Islet of Langerhans (tissue), 1 donor: ENCODE data around the gene TRIM36.
A peak's percentile ranks its signal among the peaks of the same experiment; 100 is the strongest.

Source experiments
- FAIRE-seq: peaks from one replicate; lab custom pipeline; 2011; peaks lifted over from hg19 to GRCh38; lab: Jason Lieb, UNC

The TRIM36 gene

DNA sequence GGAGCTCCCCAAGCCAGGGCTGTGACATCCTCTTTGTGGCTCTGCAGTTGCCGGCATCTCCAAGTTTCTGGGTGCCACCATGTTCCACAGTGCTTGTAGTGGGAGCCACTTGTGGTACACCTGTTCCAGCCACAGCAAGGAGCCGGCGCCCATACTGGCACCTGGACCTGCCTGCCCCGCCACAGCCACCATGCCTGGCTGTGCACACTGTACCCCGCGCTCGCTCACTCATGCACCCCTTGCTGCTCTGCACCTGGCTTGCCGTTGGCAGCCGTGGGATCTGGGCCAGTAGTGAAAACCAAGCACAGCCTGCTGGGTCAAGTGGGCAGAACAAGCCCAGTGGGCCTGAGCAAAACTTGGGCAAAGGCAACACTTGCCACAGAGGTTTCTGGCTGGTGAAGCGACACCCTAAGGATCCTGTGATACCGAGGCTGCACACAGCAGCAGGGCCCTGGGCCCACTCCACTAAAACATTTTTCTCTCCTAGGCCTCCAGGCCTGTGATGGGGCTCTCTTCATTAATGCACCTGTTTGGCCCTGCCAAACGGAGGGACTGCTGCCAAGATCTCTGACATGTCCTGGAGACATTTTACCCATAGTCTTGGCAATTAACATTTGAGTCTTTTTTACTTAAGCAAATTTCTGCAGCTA is 2.8 kb downstream of the TRIM36 start:
- FAIRE-seq: no peak

DNA sequence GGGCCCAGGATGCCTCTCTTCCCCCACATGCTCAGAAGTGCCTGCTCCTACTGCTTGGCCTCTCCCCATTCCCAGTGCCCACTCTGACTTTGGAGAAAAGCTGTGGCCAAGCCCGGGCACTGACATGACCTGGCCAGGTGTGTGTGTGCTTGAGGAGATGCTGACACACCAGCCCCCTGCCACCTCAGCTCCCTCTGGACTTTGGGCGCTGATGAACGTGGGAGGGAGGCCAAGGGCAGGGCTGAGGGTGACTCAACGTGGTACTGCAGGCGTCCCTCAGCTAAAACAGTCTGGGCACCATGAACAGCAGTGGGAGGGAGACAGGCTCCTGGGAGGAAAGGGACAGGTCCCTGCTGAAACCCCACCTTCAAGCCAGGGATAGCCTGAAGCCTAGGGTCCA is 3.9 kb downstream of the TRIM36 start:
- no peak for FAIRE-seq

DNA sequence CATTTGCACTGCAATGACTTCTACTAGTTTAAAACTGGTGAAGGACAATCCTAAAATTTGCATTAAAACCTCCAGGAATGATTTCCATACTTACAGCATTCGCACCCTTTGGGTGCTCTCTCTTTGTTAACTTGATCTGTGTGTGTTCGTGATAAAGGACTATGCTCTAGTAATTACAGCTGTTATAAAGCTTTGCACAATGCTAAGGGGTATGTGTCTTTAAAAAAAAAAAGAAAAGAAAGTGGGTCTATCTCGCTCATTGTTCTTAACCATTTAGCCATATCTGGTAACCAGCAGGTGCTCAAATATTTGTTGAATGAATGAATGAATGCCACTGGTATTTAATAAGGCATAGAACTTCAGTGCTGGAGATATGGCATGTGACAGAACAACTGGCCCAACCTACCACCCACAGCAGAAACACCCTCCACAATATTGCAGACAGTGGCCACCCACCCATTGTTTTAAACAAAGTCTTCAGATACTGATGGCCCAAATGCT is 8.7 kb downstream of the TRIM36 start:
- FAIRE-seq: no peak

DNA sequence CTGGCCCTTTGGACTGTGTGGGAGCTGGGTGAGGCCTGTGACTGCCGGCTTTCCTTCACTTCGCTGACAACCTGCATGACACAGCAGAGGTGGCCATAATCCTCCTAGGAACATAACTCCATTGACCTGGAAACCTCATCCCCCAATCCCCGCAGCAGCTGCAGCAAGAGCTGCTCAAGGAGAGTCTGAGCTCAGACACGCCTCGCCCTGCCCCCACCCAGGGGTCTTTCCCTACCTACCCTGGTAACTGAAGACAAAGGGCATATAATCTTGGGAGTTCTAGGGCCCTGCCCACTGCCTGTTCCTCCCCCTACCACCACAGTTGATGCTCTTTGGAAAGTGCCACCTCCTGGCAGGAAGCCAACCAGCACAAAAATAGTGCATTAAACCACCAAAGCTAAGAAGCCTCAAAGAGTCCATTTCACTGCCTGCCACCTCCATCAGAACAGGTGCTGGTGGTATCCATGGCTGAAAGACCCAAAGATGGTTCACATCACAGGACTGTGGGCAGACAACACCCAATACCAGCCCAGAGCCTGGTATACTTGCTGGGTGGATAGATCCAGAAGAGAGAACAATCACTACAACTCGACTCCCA is 18.4 kb downstream of the TRIM36 start:
- no peak for FAIRE-seq

DNA sequence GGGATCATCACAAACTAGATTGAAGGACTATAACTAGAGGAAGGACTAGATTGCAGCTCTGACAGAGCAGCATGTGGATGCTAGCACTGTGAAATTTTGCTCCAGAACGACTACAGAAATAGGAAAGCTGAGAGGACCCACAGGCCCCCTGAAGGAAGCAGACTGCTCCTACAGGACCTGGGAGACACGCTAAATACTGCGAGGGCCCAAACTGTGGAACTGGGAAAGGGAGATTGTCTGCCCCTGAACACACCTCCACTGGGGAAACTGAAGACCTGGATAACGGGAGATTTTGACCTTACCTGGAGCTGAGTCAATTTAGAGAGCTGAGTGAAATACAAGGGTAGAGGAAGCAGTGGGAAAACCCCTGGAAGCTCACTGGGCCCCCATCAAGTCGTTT is 19.2 kb downstream of the TRIM36 start:
- FAIRE-seq: no peak

DNA sequence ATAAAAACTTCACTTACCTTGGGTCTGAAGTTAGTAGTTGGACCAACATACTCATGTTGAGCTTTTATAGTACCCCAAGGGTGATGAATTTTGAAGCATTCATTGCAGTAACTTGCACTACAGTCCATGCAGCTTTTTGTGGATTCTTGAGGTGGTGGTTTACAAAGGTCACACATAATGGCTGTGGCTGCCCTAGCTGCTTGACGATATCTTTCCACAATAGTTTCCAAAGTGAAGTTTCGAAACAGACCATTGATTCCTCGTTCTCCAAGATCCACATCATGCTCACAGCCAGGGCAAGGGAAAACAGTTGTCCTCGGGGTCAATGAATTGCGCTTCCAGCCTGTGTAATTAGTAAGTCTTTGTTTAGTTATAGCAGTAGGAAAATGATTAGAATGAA is 22.7 kb downstream of the TRIM36 start:
- no peak for FAIRE-seq

DNA sequence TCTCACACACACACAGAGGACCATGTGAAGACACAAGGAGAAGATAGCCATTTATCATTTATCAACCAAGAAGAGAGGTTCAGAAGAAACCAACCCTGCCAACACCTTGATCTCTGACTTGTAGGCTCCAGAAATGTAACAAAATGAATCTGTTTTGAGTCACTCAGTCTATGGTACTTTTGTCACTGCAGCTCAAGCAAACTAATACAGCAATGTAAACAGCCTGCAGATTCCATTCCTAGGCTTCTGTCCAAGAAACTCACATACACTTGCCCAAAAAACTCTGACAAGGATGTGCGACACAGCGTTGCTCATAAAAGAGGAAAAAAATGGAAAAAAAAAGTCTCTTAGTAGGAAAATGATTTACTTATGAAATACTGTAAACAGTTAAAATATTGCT is 33.4 kb downstream of the TRIM36 start:
- FAIRE-seq: no peak

DNA sequence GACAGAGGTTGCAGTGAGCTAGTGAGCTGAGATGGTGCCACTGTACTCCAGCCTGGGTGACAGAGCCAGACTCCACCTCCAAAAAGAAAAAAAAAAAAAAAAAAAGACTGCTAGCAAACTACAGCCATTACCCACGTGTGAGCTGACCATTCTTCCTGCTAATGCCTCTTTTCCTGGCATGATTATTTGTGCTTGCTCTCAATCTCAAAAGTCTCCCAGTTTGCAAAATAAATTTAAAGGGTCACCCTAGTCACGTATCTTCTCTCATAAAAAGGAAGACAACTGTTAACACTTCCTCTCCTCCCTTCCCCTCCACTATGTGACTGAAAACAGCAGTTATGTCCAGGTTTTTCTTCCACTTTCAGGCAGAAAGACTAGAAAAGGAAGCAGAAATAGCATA is 37.2 kb downstream of the TRIM36 start:
- no peak for FAIRE-seq

DNA sequence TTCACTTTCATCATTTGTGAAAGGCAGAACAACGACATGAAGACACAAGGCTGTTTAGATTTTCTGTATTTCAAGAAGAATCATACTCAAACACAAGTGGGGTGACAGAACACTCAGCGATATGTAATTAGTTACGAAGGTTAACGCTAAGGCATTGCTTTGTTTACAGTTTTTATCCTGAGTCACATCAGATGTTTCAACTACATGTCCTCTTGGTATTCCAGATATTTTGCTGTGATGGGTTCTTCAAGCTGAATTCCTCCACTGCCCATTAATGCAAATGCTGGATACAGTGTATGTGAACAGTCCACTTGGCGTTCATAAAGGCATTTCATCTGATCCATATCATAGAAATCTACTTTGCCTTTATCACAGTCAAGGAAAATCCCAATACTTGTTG is 43.4 kb downstream of the TRIM36 start:
- no peak for FAIRE-seq

DNA sequence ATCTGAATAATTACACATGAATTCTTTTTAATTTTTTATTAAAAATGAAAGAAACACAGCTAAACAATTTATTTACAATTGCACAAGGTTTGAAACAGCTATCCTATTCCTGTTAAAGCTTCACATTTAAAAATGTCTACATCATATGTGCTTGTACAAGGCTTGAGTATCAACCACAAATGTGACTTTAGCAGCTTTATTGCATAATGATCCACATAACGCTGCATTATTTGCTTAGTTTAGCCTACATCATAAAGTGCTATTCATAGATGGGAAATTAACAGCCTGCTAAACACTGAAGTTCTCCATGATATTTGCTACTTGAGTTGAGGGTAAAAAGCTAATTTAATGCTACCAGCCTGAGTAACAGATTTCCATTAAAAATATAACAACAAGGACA is 45.0 kb downstream of the TRIM36 start:
- FAIRE-seq: no peak

DNA sequence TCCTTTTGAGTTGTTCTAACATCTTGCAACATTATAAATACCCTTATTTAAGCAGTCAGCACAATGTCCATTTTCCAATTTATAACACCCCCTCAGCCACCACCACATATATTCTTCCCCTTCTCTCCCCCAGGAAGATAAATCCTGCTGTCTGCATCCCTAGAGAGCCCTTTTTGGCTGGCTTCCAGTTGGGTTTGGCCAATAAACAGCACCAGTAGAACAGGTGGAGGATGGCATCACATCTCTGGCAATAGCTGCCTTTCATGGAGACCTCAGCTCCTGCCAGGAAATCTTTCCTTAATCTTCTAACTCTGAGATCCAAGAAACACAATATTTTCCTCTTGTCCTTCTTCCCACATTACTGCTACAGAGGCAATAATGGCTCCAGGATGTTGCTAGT is 53.7 kb downstream of the TRIM36 start:
- no peak for FAIRE-seq

DNA sequence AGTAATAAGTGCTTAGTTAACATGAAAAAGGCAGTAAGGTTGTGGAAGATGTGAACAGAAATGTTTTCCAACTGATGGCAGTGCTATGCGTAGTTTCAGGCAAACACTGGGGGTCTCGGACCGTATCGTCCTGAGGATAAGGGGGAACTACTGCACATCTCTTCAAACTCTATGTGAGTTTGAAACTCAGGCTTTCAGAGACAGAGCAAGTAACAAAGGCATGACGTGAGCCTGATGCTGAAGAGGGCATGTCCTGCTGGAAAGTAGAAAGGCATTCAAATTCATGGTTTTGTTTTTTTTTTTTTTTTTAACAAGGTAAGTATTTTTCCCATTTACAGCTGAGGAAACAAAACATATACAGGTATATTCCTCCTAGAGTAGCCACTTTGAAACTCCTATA is 59.9 kb downstream of the TRIM36 start:
- FAIRE-seq: no peak

DNA sequence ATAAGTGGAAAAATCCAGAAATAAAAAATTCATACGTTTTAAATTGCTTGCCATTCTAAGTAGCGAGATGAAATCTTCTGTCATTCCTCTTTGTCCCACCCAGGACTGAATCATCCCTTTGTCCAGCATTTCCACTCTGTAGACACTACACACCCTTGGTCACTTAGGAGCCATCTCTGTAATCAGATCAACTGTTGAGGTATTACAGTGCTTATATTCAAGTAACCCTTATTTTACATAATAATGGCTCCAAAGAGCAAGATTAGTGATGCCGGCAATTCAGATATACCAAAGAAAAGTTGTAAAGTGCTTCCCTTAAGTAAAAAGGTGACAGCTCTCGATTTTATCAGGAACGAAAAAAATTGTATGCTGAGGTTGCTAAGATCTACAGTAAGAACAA is 60.4 kb downstream of the TRIM36 start:
- FAIRE-seq: no peak

DNA sequence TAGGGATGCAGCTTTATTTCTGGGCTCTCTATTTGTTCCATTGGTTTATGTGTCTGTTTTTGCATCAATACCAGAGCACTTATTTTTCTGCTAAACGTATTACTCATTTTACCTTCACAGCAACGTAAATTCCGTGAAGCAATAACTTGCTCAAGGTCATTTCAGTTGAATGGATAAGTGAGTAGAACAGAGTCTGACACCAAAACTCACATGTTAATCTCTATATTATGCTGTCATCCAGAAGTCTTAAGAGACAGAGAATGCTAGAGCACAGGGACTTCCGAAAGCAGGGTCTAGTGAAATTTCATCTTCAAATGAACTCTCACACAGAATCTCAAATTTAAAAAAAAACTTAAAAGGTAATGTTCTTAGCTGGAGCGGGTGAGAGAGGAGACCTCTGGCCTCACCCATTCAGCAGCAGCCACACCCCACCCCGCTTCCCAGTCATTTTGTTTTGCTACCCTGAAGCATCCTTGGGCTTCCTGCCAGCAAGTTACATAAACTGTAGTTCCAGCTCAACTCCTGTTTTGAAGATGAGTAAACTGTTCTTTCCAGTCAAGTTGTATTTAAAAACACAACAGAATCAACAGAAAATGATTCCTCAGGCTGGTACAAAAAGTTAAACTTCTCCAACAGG is 69.3 kb downstream of the TRIM36 start:
- no peak for FAIRE-seq

DNA sequence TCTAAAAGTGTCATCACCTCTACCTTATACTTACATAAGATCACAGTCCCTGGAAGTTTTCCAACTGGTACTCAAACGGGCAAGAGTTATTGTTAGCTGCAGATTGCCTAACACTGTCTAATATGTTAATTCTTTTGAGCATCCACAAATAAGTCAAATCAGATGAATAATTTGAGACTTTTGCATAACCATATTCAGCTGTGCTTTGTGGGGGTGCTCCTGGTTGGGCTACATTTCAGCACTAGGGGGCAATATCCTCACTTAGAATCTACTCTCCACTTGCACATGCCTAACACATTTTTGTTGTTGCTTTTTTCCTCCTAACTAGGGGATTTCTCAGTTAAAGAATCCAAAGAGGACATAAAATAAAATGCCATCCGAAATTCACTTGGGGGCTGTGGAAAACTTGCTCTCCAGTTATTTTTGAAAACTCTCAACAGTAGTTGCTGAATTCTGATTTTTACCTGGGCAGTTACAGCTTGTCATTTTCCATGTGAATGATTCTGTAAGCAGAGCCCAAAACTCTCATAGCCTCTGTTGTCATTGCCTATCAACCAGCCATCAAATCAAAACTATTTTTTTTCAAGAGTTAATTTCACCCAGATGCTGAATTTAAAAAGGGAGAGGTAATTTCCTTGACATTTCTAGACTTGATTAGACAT is 71.5 kb downstream of the TRIM36 start:
- FAIRE-seq: peak; percentile 69

DNA sequence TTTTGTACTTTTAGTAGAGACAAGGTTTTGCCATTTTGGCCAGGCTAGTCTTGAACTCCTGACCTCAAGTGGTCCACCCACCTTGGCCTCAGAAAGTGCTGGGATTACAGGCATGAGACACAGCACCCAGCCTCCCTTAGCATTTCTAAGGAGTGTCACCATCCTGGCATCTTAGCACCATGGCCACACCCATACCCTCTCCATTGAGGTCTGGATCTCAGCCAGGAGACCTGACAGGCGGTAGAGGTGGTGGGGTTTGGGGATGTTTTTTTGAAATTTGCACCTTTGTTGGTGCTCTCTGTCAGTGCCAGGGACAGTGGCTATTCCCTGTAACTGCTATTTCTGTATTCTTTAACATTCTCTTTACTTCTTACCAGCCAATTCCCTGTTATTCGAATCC is 72.5 kb downstream of the TRIM36 start:
- no peak for FAIRE-seq

DNA sequence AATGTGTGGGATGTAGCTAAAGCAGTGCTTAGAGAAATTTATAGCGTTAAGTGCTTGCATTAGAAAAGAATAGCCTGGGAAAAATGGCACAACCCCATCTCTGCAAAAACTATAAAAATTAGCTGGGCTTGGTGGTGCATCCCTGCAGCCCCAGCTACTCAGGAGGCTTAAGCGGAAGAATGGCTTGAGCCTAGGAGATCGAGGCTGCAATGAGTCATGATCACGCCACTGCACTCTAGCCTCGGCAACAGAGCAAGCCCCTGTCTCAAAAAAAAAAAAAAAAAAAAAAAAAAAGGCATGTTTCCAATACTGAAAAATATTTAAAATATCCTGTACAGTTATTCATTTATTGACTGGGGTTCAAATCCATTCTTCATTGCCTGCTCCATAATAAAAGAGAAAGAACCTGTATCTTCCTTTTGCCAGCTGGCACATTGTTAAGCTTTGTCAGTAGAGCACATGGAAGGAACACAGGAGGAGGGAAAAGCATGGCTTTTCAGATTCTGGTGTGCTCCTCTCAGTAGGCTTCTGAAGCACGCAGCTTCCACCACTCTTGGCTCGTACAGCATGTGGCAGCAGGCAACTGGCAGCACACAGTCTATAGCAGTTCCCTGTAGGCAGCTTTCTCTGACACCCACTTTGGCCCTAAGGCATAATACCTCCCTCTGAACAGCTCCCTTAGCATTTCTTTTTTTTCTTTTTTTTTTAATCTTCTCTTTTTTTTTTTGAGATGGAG is 73.5 kb downstream of the TRIM36 start:
- no peak for FAIRE-seq

DNA sequence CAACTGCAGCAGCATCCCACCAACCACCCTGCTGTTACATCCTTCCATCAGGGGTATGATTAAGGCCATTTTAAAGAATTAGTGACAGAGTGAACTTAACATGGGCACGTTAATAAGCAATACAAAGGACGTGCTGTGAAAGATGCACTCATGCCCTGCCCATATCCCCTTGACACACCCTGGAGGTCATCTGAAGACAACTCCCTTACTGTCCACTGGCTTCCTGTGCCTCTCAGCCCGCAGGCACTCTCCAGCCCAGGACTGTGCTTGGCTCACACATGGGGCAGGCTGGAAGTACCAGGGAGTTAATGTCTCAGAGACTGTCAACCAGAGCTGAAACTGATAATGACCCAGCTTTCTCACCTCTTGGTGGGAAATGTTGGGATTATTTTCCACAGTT is 81.8 kb downstream of the TRIM36 start:
- FAIRE-seq: no peak

DNA sequence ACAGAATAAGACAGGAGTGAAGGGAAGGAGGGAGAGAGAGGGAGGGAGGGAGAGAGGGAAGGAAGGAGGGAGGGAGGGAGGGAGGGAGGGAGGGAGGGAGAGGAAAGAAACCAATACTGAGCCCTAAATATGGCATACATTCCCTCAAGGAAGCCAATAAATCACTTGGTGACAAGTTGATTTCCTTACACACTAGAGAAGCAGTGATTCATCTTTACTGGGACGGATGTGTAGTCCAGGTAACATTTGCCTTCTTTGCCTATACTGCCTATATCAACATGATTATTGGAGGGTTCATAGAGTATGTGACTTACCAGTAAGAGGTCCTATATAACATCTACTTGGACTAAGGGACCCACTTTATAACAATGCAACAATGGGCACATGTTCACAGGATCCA is 83.2 kb downstream of the TRIM36 start:
- no peak for FAIRE-seq

DNA sequence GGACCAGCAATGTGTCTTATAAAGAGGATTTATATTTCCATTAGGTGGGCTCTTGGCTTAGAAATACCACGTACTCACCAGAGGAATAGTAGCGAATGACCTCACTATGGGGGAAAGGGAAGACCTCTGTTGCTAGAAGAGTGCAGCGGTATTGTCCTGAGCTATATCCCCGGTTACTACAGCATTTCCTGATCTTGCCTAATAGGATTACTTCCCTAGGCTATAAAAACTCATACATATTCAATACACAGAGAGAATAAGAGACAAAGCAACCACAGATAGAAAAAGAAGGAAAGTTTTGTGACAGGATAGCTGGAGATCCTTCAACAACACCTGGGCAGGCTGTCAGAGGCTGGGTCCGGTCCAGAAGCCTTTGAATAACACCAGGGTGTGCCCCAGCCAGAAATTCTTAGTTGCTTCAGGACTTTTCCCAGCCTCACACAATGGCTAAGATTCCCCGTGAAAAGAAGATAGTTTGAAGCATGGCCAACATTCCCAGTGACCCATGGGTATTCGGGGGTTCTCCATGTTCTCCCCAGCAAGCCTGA is 85.4 kb downstream of the TRIM36 start:
- FAIRE-seq: no peak

DNA sequence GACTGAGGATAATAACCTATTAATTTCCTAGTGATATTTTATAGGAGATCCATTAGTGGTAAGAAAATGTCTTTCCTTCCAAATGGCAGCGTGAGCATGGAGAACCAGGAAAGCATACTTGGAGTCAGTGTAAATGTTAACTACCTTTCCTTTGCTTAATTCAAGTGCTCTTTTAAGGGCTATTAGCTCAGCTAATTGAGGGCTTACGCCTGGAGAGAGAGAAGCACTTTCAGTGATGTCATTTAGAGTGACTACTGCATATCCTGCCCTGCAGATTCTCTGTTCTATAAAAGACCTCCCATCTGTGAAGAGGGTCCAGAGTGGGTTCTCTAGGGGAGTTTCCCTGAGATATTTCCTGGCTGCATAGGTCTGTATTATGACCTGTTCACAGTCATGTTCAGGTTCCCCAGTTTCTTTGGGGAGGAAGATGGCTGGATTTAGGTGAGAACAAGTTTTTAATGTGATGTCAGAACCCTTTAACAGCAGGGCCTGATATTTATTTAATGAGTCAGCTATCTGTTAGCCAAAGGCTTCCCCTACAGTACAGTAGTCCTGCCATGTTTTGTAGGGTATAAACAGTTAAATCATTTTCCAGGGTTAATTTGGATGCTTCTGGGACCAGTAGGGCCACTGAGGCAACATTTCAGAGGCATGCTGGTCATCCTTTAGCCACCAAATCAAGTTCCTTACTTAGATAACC is 89.6 kb downstream of the TRIM36 start:
- FAIRE-seq: no peak
